Esophagus squamous epithelium (tissue), 4 donors: ENCODE measurements around the gene NLRC5.

ENCODE experiments used
- POLR2A ChIP-seq, 4 donors: fragments of 450-650 bp; IDR thresholded peaks; one replicate each; pipeline ENCODE4 v1.6.1; 2017; ENCODE audit warnings: antibody characterized with exemption in 4 of 4, mild to moderate bottlenecking in 4 of 4, moderate library complexity in 3 of 4
- TF ChIP-seq, protein P1 (sequence below), 6 experiments: fragments of 450-650 bp in 4 of 6; fragments of 200-600 bp in 2 of 6; sonication (generic) in 2 of 6; IDR thresholded peaks; one replicate each; pipeline ENCODE4 v1.5.1; 2016 to 2019; ENCODE audit warnings: antibody characterized with exemption in 6 of 6, mild to moderate bottlenecking in 4 of 6, moderate library complexity in 4 of 6

DNA sequence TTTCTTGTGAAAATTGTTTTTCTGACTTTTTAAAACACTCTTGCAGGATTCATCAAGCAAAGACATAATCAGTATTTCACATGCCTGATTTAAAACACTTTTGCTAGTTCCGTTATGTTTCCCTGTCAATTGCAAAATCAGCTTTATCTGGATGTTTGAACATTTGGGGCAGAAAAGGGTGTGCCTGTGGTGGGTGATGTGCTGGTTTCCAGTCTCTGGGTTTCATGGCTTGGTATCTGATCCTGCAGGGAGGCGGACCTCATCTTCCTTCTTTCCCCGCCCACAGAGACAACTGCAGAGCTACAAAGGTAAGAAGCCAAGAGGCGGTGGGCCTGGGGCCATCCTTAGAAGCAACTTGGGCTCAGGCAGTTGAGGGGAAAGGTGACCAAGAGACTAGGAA, 41.8 kb downstream of the NLRC5 start:
- TF ChIP-seq, protein P1, sequence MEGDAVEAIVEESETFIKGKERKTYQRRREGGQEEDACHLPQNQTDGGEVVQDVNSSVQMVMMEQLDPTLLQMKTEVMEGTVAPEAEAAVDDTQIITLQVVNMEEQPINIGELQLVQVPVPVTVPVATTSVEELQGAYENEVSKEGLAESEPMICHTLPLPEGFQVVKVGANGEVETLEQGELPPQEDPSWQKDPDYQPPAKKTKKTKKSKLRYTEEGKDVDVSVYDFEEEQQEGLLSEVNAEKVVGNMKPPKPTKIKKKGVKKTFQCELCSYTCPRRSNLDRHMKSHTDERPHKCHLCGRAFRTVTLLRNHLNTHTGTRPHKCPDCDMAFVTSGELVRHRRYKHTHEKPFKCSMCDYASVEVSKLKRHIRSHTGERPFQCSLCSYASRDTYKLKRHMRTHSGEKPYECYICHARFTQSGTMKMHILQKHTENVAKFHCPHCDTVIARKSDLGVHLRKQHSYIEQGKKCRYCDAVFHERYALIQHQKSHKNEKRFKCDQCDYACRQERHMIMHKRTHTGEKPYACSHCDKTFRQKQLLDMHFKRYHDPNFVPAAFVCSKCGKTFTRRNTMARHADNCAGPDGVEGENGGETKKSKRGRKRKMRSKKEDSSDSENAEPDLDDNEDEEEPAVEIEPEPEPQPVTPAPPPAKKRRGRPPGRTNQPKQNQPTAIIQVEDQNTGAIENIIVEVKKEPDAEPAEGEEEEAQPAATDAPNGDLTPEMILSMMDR (IDR thresholded peaks at IDR 0.05), result no peak
- no peak for TF ChIP-seq POLR2A (IDR thresholded peaks at IDR 0.05)
